Measurements from ENCODE around the gene PDPR.
"Not testable (repeated sequence)": the region's sequence is repeated elsewhere in the genome, so short reads cannot be mapped to it uniquely, and the experiment has no call there.

DNA sequence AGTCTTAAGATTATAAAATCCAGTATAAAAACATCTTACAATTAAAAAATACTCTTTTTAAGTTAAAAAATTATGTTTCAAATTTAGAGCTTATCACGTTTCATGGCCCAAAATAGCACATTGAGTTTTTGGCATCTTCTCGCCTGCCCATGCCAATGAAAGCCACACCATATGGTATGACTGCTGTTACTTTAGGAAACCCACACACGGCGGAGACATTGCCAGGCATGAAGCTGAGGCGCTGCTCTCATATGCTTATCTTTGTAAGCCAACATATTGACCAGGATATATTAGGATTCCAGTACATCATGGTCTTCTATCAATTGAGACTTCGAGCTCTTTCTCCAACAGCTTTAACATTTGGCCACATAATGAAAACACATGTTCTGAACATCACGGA, 32.9 kb upstream of the PDPR start:
- TF ChIP-seq CTCF, POLR2A (IDR thresholded peaks at IDR 0.05): not testable (repeated sequence)
